Neutrophil (primary cell): ENCODE measurements around the gene TBC1D10A.

Experiments used
- H3K27ac ChIP-seq: fragments of 200-600 bp; sonication (generic); 2 replicates; pipeline ENCODE4 v1.5.1; 2016; ENCODE audit warnings: mild to moderate bottlenecking, moderate library complexity
- H3K27me3 ChIP-seq: fragments of 200-600 bp; sonication (generic); 2 replicates; pipeline ENCODE4 v1.6.0; 2016; ENCODE audit warnings: mild to moderate bottlenecking
- H3K36me3 ChIP-seq: fragments of 200-600 bp; sonication (generic); 2 replicates; pipeline ENCODE4 v1.5.1; 2017
- H3K4me1 ChIP-seq, 2 experiments: fragments of 200-600 bp in 1 of 2; sonication (generic) in 1 of 2; 1 replicate in 1 of 2; 2 replicates in 1 of 2; pipeline versions ENCODE4 v1.5.1 to v1.6.1; 2013 to 2016; ENCODE audit warnings: low read depth in 1 of 2, low read length in 1 of 2, mild to moderate bottlenecking in 1 of 2, moderate library complexity in 1 of 2; ENCODE audit not compliant: control insufficient read depth in 1 of 2, insufficient read depth in 1 of 2
- H3K4me3 ChIP-seq, 2 experiments: fragments of 200-600 bp in 1 of 2; sonication (generic) in 1 of 2; 1 replicate in 1 of 2; 2 replicates in 1 of 2; pipeline ENCODE4 v1.5.1; 2013 to 2016; ENCODE audit warnings: low read depth in 1 of 2, low read length in 1 of 2, mild to moderate bottlenecking in 1 of 2, moderate library complexity in 1 of 2
- H3K9me3 ChIP-seq: fragments of 200-600 bp; sonication (generic); 2 replicates; pipeline ENCODE4 v1.5.1; 2016
- TF ChIP-seq, protein P1 (sequence below): fragments of 200-600 bp; sonication (generic); IDR thresholded peaks from 2 replicates; pipeline ENCODE4 v1.5.1; 2016; ENCODE audit warnings: antibody characterized with exemption

The TBC1D10A gene

GRCh38 chr22:30272781-30273601 lies 53.8 kb downstream of the TBC1D10A start:
- TF ChIP-seq, protein P1, sequence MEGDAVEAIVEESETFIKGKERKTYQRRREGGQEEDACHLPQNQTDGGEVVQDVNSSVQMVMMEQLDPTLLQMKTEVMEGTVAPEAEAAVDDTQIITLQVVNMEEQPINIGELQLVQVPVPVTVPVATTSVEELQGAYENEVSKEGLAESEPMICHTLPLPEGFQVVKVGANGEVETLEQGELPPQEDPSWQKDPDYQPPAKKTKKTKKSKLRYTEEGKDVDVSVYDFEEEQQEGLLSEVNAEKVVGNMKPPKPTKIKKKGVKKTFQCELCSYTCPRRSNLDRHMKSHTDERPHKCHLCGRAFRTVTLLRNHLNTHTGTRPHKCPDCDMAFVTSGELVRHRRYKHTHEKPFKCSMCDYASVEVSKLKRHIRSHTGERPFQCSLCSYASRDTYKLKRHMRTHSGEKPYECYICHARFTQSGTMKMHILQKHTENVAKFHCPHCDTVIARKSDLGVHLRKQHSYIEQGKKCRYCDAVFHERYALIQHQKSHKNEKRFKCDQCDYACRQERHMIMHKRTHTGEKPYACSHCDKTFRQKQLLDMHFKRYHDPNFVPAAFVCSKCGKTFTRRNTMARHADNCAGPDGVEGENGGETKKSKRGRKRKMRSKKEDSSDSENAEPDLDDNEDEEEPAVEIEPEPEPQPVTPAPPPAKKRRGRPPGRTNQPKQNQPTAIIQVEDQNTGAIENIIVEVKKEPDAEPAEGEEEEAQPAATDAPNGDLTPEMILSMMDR = peak; percentile 41
- Histone ChIP-seq H3K27ac (peak overlapping the region; percentile 100), H3K27me3 (no peaks in the 10 kb centered on the region)

DNA sequence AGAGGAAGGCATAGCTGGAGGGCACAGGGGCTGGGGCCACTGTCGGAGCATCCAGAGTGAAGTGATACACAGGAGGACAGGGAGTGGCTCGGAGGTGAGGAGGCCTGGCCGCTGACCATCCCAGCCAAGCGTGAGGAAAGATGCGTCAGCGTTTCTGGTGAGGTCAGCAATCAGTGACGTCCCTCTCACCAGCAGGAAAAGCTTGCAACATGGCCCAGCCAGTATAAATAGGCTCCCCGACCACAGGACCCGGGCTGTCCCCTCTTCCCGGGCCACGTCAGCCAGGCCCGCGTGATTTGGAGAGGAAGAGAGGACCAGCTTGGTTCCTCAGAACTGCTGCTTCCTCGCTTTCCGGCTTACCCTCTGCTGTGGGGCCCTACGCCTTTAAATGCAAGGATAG lies 55.9 kb downstream of the TBC1D10A start:
- H3K36me3 ChIP-seq = peaks cover 4% of the 10 kb centered on the region
- no peaks in the 10 kb centered on the region for H3K9me3 ChIP-seq
- H3K4me1 ChIP-seq = peaks cover 90 to 96% of the 10 kb centered on the region in 2 experiments
- H3K27me3 ChIP-seq = no peaks in the 10 kb centered on the region
- TF ChIP-seq, protein P1 = peak; percentile 44
- peak overlapping the region; percentile 46 to 49 for H3K4me3 ChIP-seq
- H3K27ac ChIP-seq = peak overlapping the region; percentile 100

More at GRCh38 chr22:30272781-30273601, 53.8 kb downstream of the TBC1D10A start:
- Histone ChIP-seq H3K9me3 (no peaks in the 10 kb centered on the region), H3K4me3 (peak overlapping the region in 1 of 2 experiments; percentile 36), H3K4me1 (peaks cover 96 to 98% of the 10 kb centered on the region in 2 experiments), H3K36me3 (peaks cover 4% of the 10 kb centered on the region)

- H3K9me3 ChIP-seq = no peaks in the 10 kb centered on the region
- peaks cover 90 to 98% of the 10 kb centered on the region in 2 experiments for H3K4me1 ChIP-seq
- H3K36me3 ChIP-seq = peaks cover 24% of the 10 kb centered on the region
- H3K4me3 ChIP-seq = peak overlapping the region; percentile 96 to 99
- no peaks in the 10 kb centered on the region for H3K27me3 ChIP-seq
- TF ChIP-seq, protein P1 = no peak
- H3K27ac ChIP-seq = peak overlapping the region; percentile 100
Measured at GRCh38 chr22:30268331-30268730, 58.4 kb downstream of the TBC1D10A start.

- H3K9me3 ChIP-seq = no peaks in the 10 kb centered on the region
- TF ChIP-seq, protein P1 = no peak
- peaks cover 90 to 98% of the 10 kb centered on the region in 2 experiments for H3K4me1 ChIP-seq
- H3K36me3 ChIP-seq = peaks cover 25% of the 10 kb centered on the region
- H3K27ac ChIP-seq = peak overlapping the region; percentile 100
- H3K27me3 ChIP-seq = no peaks in the 10 kb centered on the region
- H3K4me3 ChIP-seq = peak overlapping the region; percentile 96 to 99
Measured at GRCh38 chr22:30267382-30268302, 59.1 kb downstream of the TBC1D10A start.

DNA sequence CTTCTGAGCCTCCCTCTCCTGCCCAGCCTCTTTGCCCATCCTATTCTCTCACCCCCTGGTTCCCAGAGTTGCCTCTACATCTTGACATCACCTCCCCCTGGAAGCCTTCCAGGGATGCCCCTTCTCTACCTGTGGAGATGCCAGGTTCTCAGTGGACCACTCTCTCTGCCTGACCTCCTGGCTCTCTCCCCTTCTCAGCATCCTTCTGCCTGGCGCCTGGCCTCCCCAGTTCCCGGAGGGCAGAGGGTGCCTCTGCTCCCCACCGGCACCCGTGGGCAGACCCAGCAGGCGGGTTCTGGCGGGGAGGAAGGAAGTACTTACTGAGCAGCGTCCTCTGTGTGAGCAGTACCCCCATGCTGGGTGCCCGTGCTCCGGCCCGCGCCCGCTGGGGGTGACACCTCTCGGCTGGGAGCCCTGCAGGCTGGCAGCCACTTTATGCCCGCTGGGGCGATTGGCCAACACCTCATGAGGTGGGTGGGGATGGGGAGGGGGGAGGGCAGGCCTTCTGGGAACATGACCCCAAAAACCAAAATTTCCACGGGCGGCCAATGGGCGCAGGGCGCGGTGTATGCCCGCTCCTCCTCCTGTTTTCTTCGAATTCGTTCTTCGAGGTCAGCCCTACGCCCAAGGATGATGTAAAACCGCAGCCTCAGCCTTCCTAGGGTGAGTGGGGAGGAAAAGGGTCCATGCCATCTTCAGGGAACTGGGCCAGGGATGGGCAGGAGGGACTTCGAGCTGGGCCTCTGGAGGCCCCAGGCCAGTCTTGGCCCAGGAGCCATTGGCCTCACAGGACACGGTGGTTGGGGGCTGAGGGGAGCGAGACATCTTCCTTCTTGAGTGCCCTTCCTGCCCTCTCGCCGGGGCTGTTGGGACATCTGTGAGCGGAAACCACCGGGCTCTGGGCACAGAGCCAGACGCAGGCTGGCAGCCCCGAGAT lies 60.0 kb downstream of the TBC1D10A start, which contains the start of gene OSM:
OSM (minus strand) TSS at position 407 of the 937 bp plus-strand sequence; CDS start at position 355, 52 bp downstream.
- Histone ChIP-seq H3K27me3 (no peaks in the 10 kb centered on the region), H3K36me3 (peaks cover 25% of the 10 kb centered on the region), H3K4me3 (peak within 1 kb of the TSS; percentile 96 to 99), H3K9me3 (no peaks in the 10 kb centered on the region), H3K27ac (peak within 1 kb of the TSS; percentile 100), H3K4me1 (peaks cover 90 to 98% of the 10 kb centered on the region in 2 experiments)
- TF ChIP-seq, protein P1 = peak; percentile 58
